GM12874 (cell line): Measurements from ENCODE around the gene HYAL4.

Source experiments
- CTCF ChIP-seq: IDR thresholded peaks from 2 replicates; pipeline ENCODE4 v1.5.1; 2011; ENCODE audit warnings: low read depth, mild to moderate bottlenecking, control low read depth, low read length, moderate library complexity; ENCODE audit not compliant: insufficient read depth

Gene HYAL4

GRCh38 chr7:123809471-123809870 lies 35.5 kb upstream of the HYAL4 start:
- TF ChIP-seq CTCF, result no peak

GRCh38 chr7:123811056-123811455 lies 33.9 kb upstream of the HYAL4 start:
- TF ChIP-seq CTCF, result no peak

GRCh38 chr7:123816916-123817315 lies 28.1 kb upstream of the HYAL4 start:
- TF ChIP-seq CTCF, result no peak

- TF ChIP-seq CTCF, result no peak
These were observed 26.0 kb upstream of the HYAL4 start for GRCh38 chr7:123819001-123819400.

GRCh38 chr7:123820864-123821263 lies 24.1 kb upstream of the HYAL4 start:
- TF ChIP-seq CTCF, result no peak

- no peak for TF ChIP-seq CTCF
These were observed 23.6 kb upstream of the HYAL4 start for GRCh38 chr7:123821320-123821719.

GRCh38 chr7:123823898-123824753 lies 20.8 kb upstream of the HYAL4 start:
- no peak for TF ChIP-seq CTCF
